Astrocyte of the spinal cord (primary cell): ENCODE results near the gene CBLB.

Source experiments
- DNase-seq: peaks from one replicate; pipeline ENCODE4 v3.0.0; 2011; ENCODE audit warnings: low read depth, low spot score
- H3K4me3 ChIP-seq: 2 replicates; pipeline ENCODE4 v1.5.1; 2011; ENCODE audit warnings: low read depth, mild to moderate bottlenecking, low read length, moderate library complexity
- CTCF ChIP-seq: IDR thresholded peaks from 2 replicates; pipeline ENCODE4 v1.5.1; 2012; ENCODE audit warnings: low read depth, mild to moderate bottlenecking, low read length, inconsistent platforms
- in situ Hi-C: cut with HindIII; loops from 2 replicates; pipeline ENCODE4 v1.10.0; 2017; ENCODE audit warnings: low sequenced_read_pairs

CBLB gene

GRCh38 chr3:105679951-105680350, 188.9 kb downstream of the CBLB start:
- TF ChIP-seq CTCF: no peak
- in situ Hi-C loops: no loop called here
- H3K4me3 ChIP-seq: no peak overlapping the region
- no peak for DNase-seq

- DNase-seq: no peak
- no peak overlapping the region for H3K4me3 ChIP-seq
- in situ Hi-C loops: no loop called here
- no peak for TF ChIP-seq CTCF
Measured at GRCh38 chr3:105678017-105678416, 190.8 kb downstream of the CBLB start.

- in situ Hi-C loops: no loop called here
- TF ChIP-seq CTCF: no peak
- no peak overlapping the region for H3K4me3 ChIP-seq
- DNase-seq: no peak
Measured at GRCh38 chr3:105676621-105677300, 192.1 kb downstream of the CBLB start.

- TF ChIP-seq CTCF: no peak
- H3K4me3 ChIP-seq: no peak overlapping the region
- DNase-seq: no peak
- in situ Hi-C loops: no loop called here
Measured at GRCh38 chr3:105674437-105675065, 194.3 kb downstream of the CBLB start.

GRCh38 chr3:105672996-105673395, 195.8 kb downstream of the CBLB start:
- in situ Hi-C loops: no loop called here
- TF ChIP-seq CTCF: no peak
- no peak for DNase-seq
- H3K4me3 ChIP-seq: no peak overlapping the region

- H3K4me3 ChIP-seq: no peak overlapping the region
- no peak for TF ChIP-seq CTCF
- in situ Hi-C loops: no loop called here
- DNase-seq: no peak
Measured at GRCh38 chr3:105662306-105662705, 206.5 kb downstream of the CBLB start.
